Stimulated activated CD4-positive, alpha-beta T cell treated with anti-CD3 and anti-CD28 coated beads, Interleukin-1b, Interleukin-23, amount 100 ng/mL, for 1 hour (primary cell): ENCODE measurements around the gene GREB1L.

Experiments
- DNase-seq, 2 donors: peaks; one replicate each; pipeline ENCODE4 v3.0.0-alpha.2; 2020; ENCODE audit warnings: low read depth in 2 of 2

GREB1L gene

GRCh38 chr18:21559195-21559594, 317.2 kb downstream of the GREB1L start:
- DNase-seq = no peak

DNA sequence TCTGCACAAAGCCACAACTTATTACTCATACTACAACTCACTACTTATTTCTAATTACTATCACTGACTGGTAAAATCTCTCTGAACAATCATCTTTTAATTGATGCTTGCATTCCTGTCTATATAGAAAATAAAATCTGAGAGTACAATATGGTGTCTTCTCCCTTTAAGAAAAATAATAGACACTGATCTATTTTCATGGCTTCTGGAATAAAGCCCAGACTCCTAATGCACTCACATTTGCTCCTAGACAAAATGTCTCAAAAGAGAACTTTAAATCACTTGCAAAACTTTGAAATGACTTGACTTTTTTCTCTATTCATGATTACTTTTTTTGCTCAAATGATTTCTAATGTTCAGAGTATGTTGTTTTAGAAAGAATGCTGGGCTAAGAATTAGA, 329.7 kb downstream of the GREB1L start:
- no peak for DNase-seq
